GM12878 (cell line): ENCODE results near the gene ADGRD2. TPM values are rescaled to one million over a fixed set of nuclear protein-coding genes. Genes with fewer than 3 reads are reported as not detected.

Experiments
- ATAC-seq: fragments of 200-7000 bp; cut with Tn5 transposase; 3 replicates; pipeline ENCODE4 v1.9.1; 2020; ENCODE audit warnings: mild to moderate bottlenecking, moderate library complexity
- BruUV-seq: library from RNA; stranded (reverse); fragments of 400-500 nt; replicated peaks from 2 replicates; lab custom pipeline; 2021; lab: Mats Ljungman, UMichigan
- CTCF ChIA-PET: fragments of 300-600 bp; sonication (Branson Sonifier 250); formaldehyde crosslinking; extraction: SDS; loops from one replicate; lab custom pipeline; 2021; ENCODE audit warnings: inconsistent platforms; lab: Yijun Ruan, JAX
- POLR2A ChIA-PET: fragments of 350-600 bp; formaldehyde crosslinking; extraction: SDS; loops from one replicate; lab custom pipeline; 2021; ENCODE audit warnings: inconsistent platforms; lab: Charles Lee
- RAD21 ChIA-PET: fragments of 300-600 bp; sonication (Branson Sonifier 250); formaldehyde crosslinking; loops from one replicate; lab custom pipeline; 2023; ENCODE audit warnings: antibody characterized with exemption; ENCODE audit not compliant: unreplicated experiment; lab: Charles Lee
- SMC1A ChIA-PET: fragments of 300-600 bp; sonication (Branson Sonifier 250); formaldehyde crosslinking; loops from one replicate; lab custom pipeline; 2023; ENCODE audit not compliant: unreplicated experiment, uncharacterized antibody; lab: Charles Lee
- DNase-seq: peaks from one replicate; pipeline ENCODE4 v3.0.0-alpha.2; 2011; ENCODE audit warnings: low read depth, low spot score
- FAIRE-seq: peaks from 3 replicates; lab custom pipeline; 2011; peaks lifted over from hg19 to GRCh38; lab: Jason Lieb, UNC
- H2AFZ ChIP-seq: 2 replicates; pipeline ENCODE4 v1.6.0; 2011; ENCODE audit warnings: low read depth, low read length, control low read depth; ENCODE audit not compliant: control insufficient read depth
- H3K27ac ChIP-seq: 2 replicates; pipeline ENCODE4 v1.5.1; 2011; ENCODE audit warnings: control low read depth; ENCODE audit not compliant: control insufficient read depth, insufficient read depth
- H3K27me3 ChIP-seq, 2 experiments: replicated peaks in 1 of 2; 2 replicates each; pipeline versions ENCODE4 v1.6.0 to v1.6.1; 2011; ENCODE audit warnings: low read length in 1 of 2; ENCODE audit not compliant: control insufficient read depth in 2 of 2, insufficient read depth in 2 of 2
- H3K36me3 ChIP-seq, 2 experiments: 2 replicates each; pipeline ENCODE4 v1.5.1; 2011; ENCODE audit warnings: low read length in 1 of 2; ENCODE audit not compliant: control insufficient read depth in 2 of 2, insufficient read depth in 2 of 2
- H3K4me1 ChIP-seq: 2 replicates; pipeline ENCODE4 v1.6.1; 2011; ENCODE audit warnings: mild to moderate bottlenecking, low read length, moderate library complexity, mixed read lengths; ENCODE audit not compliant: control insufficient read depth, insufficient read depth
- H3K4me2 ChIP-seq: 2 replicates; pipeline ENCODE4 v1.6.0; 2011; ENCODE audit warnings: control low read depth; ENCODE audit not compliant: control insufficient read depth, insufficient read depth
- H3K4me3 ChIP-seq: fragments of 200-600 bp; sonication (generic); 2 replicates; pipeline ENCODE4 v1.5.1; 2016
- H3K79me2 ChIP-seq: 2 replicates; pipeline ENCODE4 v1.6.0; 2011; ENCODE audit warnings: low read length; ENCODE audit not compliant: control insufficient read depth, insufficient read depth
- H3K9ac ChIP-seq: 2 replicates; pipeline ENCODE4 v1.8.0; 2011; ENCODE audit warnings: low read length, control low read depth, mixed read lengths; ENCODE audit not compliant: control insufficient read depth, insufficient read depth
- H3K9me3 ChIP-seq: replicated peaks from 3 replicates; pipeline ENCODE4 v1.5.1; 2011; ENCODE audit warnings: mild to moderate bottlenecking, low read length; ENCODE audit not compliant: control insufficient read depth, insufficient read depth
- H4K20me1 ChIP-seq: 2 replicates; pipeline ENCODE4 v1.6.0; 2011; ENCODE audit not compliant: control insufficient read depth, insufficient read depth
- EZH2 ChIP-seq: IDR thresholded peaks from 2 replicates; pipeline ENCODE4 v1.6.1; 2012; ENCODE audit warnings: low read depth, mild to moderate bottlenecking, control low read depth, inconsistent platforms, low read length, borderline replicate concordance; ENCODE audit not compliant: control insufficient read depth
- IRF5 ChIP-seq: fragments of 450-650 bp; IDR thresholded peaks from 2 replicates; pipeline ENCODE4 v1.6.1; 2017; ENCODE audit warnings: borderline replicate concordance
- JUNB ChIP-seq: IDR thresholded peaks from 2 replicates; pipeline ENCODE4 v1.6.1; 2016; ENCODE audit warnings: antibody characterized with exemption, mild to moderate bottlenecking
- NFIC ChIP-seq: IDR thresholded peaks from 2 replicates; pipeline ENCODE4 v1.6.1; 2012; ENCODE audit warnings: low read depth, mild to moderate bottlenecking, inconsistent platforms, low read length, moderate library complexity
- POLR2A ChIP-seq: IDR thresholded peaks from 2 replicates; pipeline ENCODE4 v1.6.1; 2011; ENCODE audit warnings: low read depth, mild to moderate bottlenecking, low read length
- RELA ChIP-seq: fragments of 450-650 bp; IDR thresholded peaks from 2 replicates; pipeline ENCODE4 v1.8.0; 2014; ENCODE audit warnings: borderline replicate concordance; ENCODE audit not compliant: partially characterized antibody
- RFX5 ChIP-seq: IDR thresholded peaks from 2 replicates; pipeline ENCODE4 v1.6.1; 2011; ENCODE audit warnings: low read depth, low read length, improper control_type of control experiment
- SIX5 ChIP-seq: IDR thresholded peaks from 2 replicates; pipeline ENCODE4 v1.6.1; 2011; ENCODE audit warnings: mild to moderate bottlenecking, low read depth, low read length, moderate library complexity; ENCODE audit not compliant: severe bottlenecking
- STAT3 ChIP-seq: IDR thresholded peaks from 2 replicates; pipeline ENCODE4 v1.6.1; 2011; ENCODE audit warnings: low read depth, low read length, improper control_type of control experiment
- SUPT20H ChIP-seq: IDR thresholded peaks from 2 replicates; pipeline ENCODE4 v1.6.1; 2011; ENCODE audit warnings: low read depth, mild to moderate bottlenecking, low read length, moderate library complexity, borderline replicate concordance; ENCODE audit not compliant: control insufficient read depth
- ZNF24 ChIP-seq: fragments of 450-650 bp; IDR thresholded peaks from 2 replicates; pipeline ENCODE4 v1.6.1; 2017; ENCODE audit warnings: antibody characterized with exemption, mild to moderate bottlenecking
- WGBS: methylation state at CpG from one replicate; pipeline ENCODE4 v1.1.6; 2016; ENCODE audit warnings: low lambda C conversion rate; ENCODE audit not compliant: insufficient replicate concordance, insufficient coverage; ENCODE audit errors: missing lambda C conversion rate; 5-methylcytosine and 5-hydroxymethylcytosine counted together
- in situ Hi-C: fragments of 300-500 bp; cut with MboI; formaldehyde crosslinking; loops from 9 replicates; pipeline ENCODE4 v1.14.3; 2018; ENCODE audit warnings: mixed read lengths
- intact Hi-C: fragments of 100-400 bp; cut with micrococcal nuclease; formaldehyde crosslinking; loops from one replicate; pipeline ENCODE4 v1.14.2; 2022; ENCODE audit not compliant: unreplicated experiment
- polyA plus RNA-seq, 11 experiments: library from polyadenylated mRNA; depleted of rRNA in 4 of 11; unstranded in 6 of 11; stranded (reverse) in 5 of 11; fragments of >200 nt; fragmentation: Nextera tagmentation in 4 of 11; fragmentation: Illumina TruSeq in 1 of 11; extraction: Ambion mirVana in 4 of 11; extraction: Trizol in 1 of 11; gene quantifications; 1 replicate in 1 of 11; 2 replicates in 10 of 11; pipeline versions ENCODE4 v1.2.1 to v1.2.3, GENCODE V29; 2011 to 2016; ENCODE audit warnings: inconsistent platforms in 2 of 11, missing spikeins in 2 of 11, low read depth in 1 of 11
- total RNA-seq, 4 experiments: library from RNA; depleted of rRNA in 3 of 4; stranded (reverse); fragments of >200 nt in 3 of 4; fragmentation: Illumina TruSeq in 1 of 4; extraction: Trizol in 1 of 4; gene quantifications; 2 replicates each; pipeline versions ENCODE4 v1.2.1 to v1.2.3, GENCODE V29; 2013 to 2021
- TF ChIP-seq, protein P1 (sequence below): IDR thresholded peaks from 2 replicates; pipeline ENCODE4 v1.6.1; 2011; ENCODE audit warnings: mild to moderate bottlenecking, low read depth, low read length, moderate library complexity; ENCODE audit not compliant: insufficient replicate concordance
- TF ChIP-seq, protein P2 (sequence below): fragments of 450-650 bp; formaldehyde crosslinking; IDR thresholded peaks from 2 replicates; pipeline ENCODE4 v1.4.0; 2020; ENCODE audit warnings: mild to moderate bottlenecking, moderate library complexity

The ADGRD2 gene
- total and polyA plus RNA-seq, 10 of the 15 experiments (the other 5 are each of a cell fraction or from before 2014, with no cell fraction given): not detected

GRCh38 chr9:124477211-124477647, 27.0 kb downstream of the ADGRD2 start:
- FAIRE-seq (no peak), ATAC-seq (no peak), DNase-seq (no peak)
- no peak overlapping the region for H3K4me3 ChIP-seq
- H3K27ac ChIP-seq: no peak overlapping the region
- intact Hi-C loops (no loop called here), in situ Hi-C loops (no loop called here)
- CTCF ChIA-PET: no interaction called here
- no peaks in the 10 kb centered on the region for H3K79me2 ChIP-seq
- no peaks in the 10 kb centered on the region for H3K9me3 ChIP-seq
- POLR2A ChIA-PET: no interaction called here
- H3K27me3 ChIP-seq: peaks cover 0 to 3% of the 10 kb centered on the region in 2 experiments; a peak in 2 of 4 replicates
- RAD21 ChIA-PET: no interaction called here
- TF ChIP-seq ZNF24 (no peak), SIX5 (no peak), JUNB (no peak), RFX5 (no peak), RELA (no peak), EZH2 (no peak), NFIC (no peak), SUPT20H (no peak), IRF5 (no peak), POLR2A (no peak), STAT3 (no peak)
- TF ChIP-seq, protein P1, sequence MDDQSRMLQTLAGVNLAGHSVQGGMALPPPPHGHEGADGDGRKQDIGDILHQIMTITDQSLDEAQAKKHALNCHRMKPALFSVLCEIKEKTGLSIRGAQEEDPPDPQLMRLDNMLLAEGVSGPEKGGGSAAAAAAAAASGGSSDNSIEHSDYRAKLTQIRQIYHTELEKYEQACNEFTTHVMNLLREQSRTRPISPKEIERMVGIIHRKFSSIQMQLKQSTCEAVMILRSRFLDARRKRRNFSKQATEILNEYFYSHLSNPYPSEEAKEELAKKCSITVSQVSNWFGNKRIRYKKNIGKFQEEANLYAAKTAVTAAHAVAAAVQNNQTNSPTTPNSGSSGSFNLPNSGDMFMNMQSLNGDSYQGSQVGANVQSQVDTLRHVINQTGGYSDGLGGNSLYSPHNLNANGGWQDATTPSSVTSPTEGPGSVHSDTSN: no peak
- TF ChIP-seq, protein P2, sequence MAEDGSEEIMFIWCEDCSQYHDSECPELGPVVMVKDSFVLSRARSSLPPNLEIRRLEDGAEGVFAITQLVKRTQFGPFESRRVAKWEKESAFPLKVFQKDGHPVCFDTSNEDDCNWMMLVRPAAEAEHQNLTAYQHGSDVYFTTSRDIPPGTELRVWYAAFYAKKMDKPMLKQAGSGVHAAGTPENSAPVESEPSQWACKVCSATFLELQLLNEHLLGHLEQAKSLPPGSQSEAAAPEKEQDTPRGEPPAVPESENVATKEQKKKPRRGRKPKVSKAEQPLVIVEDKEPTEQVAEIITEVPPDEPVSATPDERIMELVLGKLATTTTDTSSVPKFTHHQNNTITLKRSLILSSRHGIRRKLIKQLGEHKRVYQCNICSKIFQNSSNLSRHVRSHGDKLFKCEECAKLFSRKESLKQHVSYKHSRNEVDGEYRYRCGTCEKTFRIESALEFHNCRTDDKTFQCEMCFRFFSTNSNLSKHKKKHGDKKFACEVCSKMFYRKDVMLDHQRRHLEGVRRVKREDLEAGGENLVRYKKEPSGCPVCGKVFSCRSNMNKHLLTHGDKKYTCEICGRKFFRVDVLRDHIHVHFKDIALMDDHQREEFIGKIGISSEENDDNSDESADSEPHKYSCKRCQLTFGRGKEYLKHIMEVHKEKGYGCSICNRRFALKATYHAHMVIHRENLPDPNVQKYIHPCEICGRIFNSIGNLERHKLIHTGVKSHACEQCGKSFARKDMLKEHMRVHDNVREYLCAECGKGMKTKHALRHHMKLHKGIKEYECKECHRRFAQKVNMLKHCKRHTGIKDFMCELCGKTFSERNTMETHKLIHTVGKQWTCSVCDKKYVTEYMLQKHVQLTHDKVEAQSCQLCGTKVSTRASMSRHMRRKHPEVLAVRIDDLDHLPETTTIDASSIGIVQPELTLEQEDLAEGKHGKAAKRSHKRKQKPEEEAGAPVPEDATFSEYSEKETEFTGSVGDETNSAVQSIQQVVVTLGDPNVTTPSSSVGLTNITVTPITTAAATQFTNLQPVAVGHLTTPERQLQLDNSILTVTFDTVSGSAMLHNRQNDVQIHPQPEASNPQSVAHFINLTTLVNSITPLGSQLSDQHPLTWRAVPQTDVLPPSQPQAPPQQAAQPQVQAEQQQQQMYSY (CRISPR knock-in tag): no peak
- BruUV-seq: no TSS peak
- 55% methylated on average over 19 of the region's 19 CpGs for WGBS
- no peak overlapping the region for H3K4me2 ChIP-seq
- no peak overlapping the region for H3K9ac ChIP-seq
- H3K4me1 ChIP-seq: no peaks in the 10 kb centered on the region
- no peaks in the 10 kb centered on the region for H4K20me1 ChIP-seq
- SMC1A ChIA-PET: no interaction called here
- no peak overlapping the region for H2AFZ ChIP-seq
- H3K36me3 ChIP-seq: no peaks in the 10 kb centered on the region
